Upper lobe of left lung (tissue), 6 donors: ENCODE measurements around the gene NDFIP2. TPM values are rescaled to one million over a fixed set of nuclear protein-coding genes. Genes with fewer than 3 reads are reported as not detected.
A peak's percentile ranks its signal among the peaks of the same experiment; 100 is the strongest.

Source experiments
- ATAC-seq, 2 donors: fragments of 200-7000 bp; cut with Tn5 transposase; one replicate each; pipeline ENCODE4 v1.9.1; 2022; ENCODE audit warnings: mild to moderate bottlenecking in 2 of 2, moderate library complexity in 2 of 2; ENCODE audit not compliant: low FRiP score in 2 of 2
- DNase-seq, 2 donors: peaks; one replicate each; pipeline ENCODE4 v3.0.0-alpha.2; 2019 to 2020
- H3K27ac ChIP-seq, 4 donors: fragments of 200-600 bp; sonication (generic); one replicate each; pipeline ENCODE4 v1.5.1; 2016 to 2019
- H3K27me3 ChIP-seq, 4 donors: fragments of 200-600 bp; sonication (generic); one replicate each; pipeline ENCODE4 v1.5.1; 2017 to 2019
- H3K36me3 ChIP-seq, 4 donors: fragments of 200-600 bp; sonication (generic); one replicate each; pipeline ENCODE4 v1.5.1; 2016 to 2019
- H3K4me1 ChIP-seq, 4 donors: fragments of 200-600 bp; sonication (generic); one replicate each; pipeline ENCODE4 v1.5.1; 2018 to 2019
- H3K4me3 ChIP-seq, 4 donors: fragments of 200-600 bp; sonication (generic); one replicate each; pipeline ENCODE4 v1.5.1; 2017 to 2019; ENCODE audit warnings: mild to moderate bottlenecking in 2 of 4, moderate library complexity in 1 of 4
- H3K9me3 ChIP-seq, 4 donors: fragments of 200-600 bp; sonication (generic); one replicate each; pipeline ENCODE4 v1.5.1; 2018 to 2019
- CTCF ChIP-seq, 6 experiments: fragments of 450-650 bp in 4 of 6; fragments of 200-600 bp in 2 of 6; sonication (generic) in 2 of 6; IDR thresholded peaks; one replicate each; pipeline ENCODE4 v1.5.1; 2016 to 2019; ENCODE audit warnings: antibody characterized with exemption in 6 of 6
- EP300 ChIP-seq, 4 donors: sonication (generic); formaldehyde crosslinking; IDR thresholded peaks; one replicate each; pipeline ENCODE4 v1.5.1; 2017; ENCODE audit warnings: antibody characterized with exemption in 4 of 4, control low read depth in 2 of 4
- POLR2A ChIP-seq, 4 donors: fragments of 450-650 bp; IDR thresholded peaks; one replicate each; pipeline ENCODE4 v1.5.1; 2016 to 2017; ENCODE audit warnings: antibody characterized with exemption in 4 of 4, mild to moderate bottlenecking in 2 of 4
- POLR2AphosphoS5 ChIP-seq, 2 donors: sonication (generic); formaldehyde crosslinking; IDR thresholded peaks; one replicate each; pipeline ENCODE4 v1.5.1; 2017; ENCODE audit warnings: antibody characterized with exemption in 2 of 2
- WGBS, 2 donors: methylation state at CpG; one replicate each; pipeline ENCODE4 v1.1.5; 2017 to 2018; 5-methylcytosine and 5-hydroxymethylcytosine counted together
- total RNA-seq, 6 donors: library from RNA; depleted of rRNA in 4 of 6; stranded (reverse); fragments of >200 nt in 4 of 6; gene quantifications; one replicate each; pipeline versions ENCODE4 v1.1.0 to v1.2.1, GENCODE V29; 2016 to 2021
- donor health status: DM: no; HTN: no; CAD: no; lungs with moderate emphysema.
- donor health status: DM: no; HTN: yes; CAD: no; lungs with severe emphysema.

NDFIP2 gene
- 10 to 100 TPM in 5 of 6 donors, 1 to 10 TPM in 1; 8.4 to 37.2 (median 26.2) TPM for total RNA-seq

GRCh38 chr13:79480954-79481684 lies at the start of gene NDFIP2:
Gene NDFIP2 (plus strand): TSS chr13:79481155. CDS start chr13:79481204, 49 bp downstream.
- peaks cover 19 to 31% (median 27%) of the 10 kb centered on the region in 4 donors for H3K4me1 ChIP-seq
- no peaks in the 10 kb centered on the region for H3K36me3 ChIP-seq
- peak within 1 kb of the TSS; percentile 54 to 88 (median 73) for H3K4me3 ChIP-seq
- DNase-seq: peak; percentile 84 to 97
- 1% methylated on average over 44 to 59 of the region's 74 CpGs for WGBS, 2 donors
- H3K27ac ChIP-seq: peak within 1 kb of the TSS; percentile 80 to 88 (median 86)
- H3K27me3 ChIP-seq: peaks cover 0 to 6% (median 0%) of the 10 kb centered on the region in 4 donors
- peak; percentile 95 to 96 for ATAC-seq
- no peaks in the 10 kb centered on the region for H3K9me3 ChIP-seq
- TF ChIP-seq POLR2AphosphoS5 (IDR thresholded peaks at IDR 0.05) (peak; percentile 76 to 83), POLR2A (IDR thresholded peaks at IDR 0.05) (peak in 3 of 4 donors; percentile 40 to 83 (median 76)), EP300 (IDR thresholded peaks at IDR 0.05) (no peak), CTCF (IDR thresholded peaks at IDR 0.05) (peak in 2 of 6 experiments; percentile 22 to 25)

- DNase-seq (peak in 1 of 2 donors; percentile 37), ATAC-seq (peak; percentile 17 to 49)
- Histone ChIP-seq H3K9me3 (no peaks in the 10 kb centered on the region), H3K36me3 (no peaks in the 10 kb centered on the region), H3K4me1 (no peaks in the 10 kb centered on the region), H3K27ac (no peak overlapping the region), H3K4me3 (no peak overlapping the region), H3K27me3 (no peaks in the 10 kb centered on the region)
- WGBS, 2 donors: 98 to 100% methylated on average over 2 to 6 of the region's 6 CpGs
- TF ChIP-seq CTCF (IDR thresholded peaks at IDR 0.05) (no peak), POLR2A (IDR thresholded peaks at IDR 0.05) (no peak), POLR2AphosphoS5 (IDR thresholded peaks at IDR 0.05) (no peak), EP300 (IDR thresholded peaks at IDR 0.05) (no peak)
Observed at GRCh38 chr13:79432086-79432485, 48.9 kb upstream of the NDFIP2 start.

GRCh38 chr13:79432992-79433391 lies 48.0 kb upstream of the NDFIP2 start:
- ATAC-seq: peak in 1 of 2 donors; percentile 49
- no peak overlapping the region for H3K4me3 ChIP-seq
- TF ChIP-seq POLR2A (IDR thresholded peaks at IDR 0.05) (no peak), POLR2AphosphoS5 (IDR thresholded peaks at IDR 0.05) (no peak), EP300 (IDR thresholded peaks at IDR 0.05) (no peak), CTCF (IDR thresholded peaks at IDR 0.05) (no peak)
- H3K9me3 ChIP-seq: no peaks in the 10 kb centered on the region
- H3K4me1 ChIP-seq: no peaks in the 10 kb centered on the region
- WGBS, 2 donors: 93 to 100% methylated on average over 1 to 11 of the region's 11 CpGs
- DNase-seq: peak in 1 of 2 donors; percentile 58
- H3K27ac ChIP-seq: no peak overlapping the region
- no peaks in the 10 kb centered on the region for H3K27me3 ChIP-seq
- H3K36me3 ChIP-seq: no peaks in the 10 kb centered on the region

- Histone ChIP-seq H3K9me3 (no peaks in the 10 kb centered on the region), H3K4me1 (no peaks in the 10 kb centered on the region), H3K27me3 (no peaks in the 10 kb centered on the region), H3K36me3 (no peaks in the 10 kb centered on the region), H3K4me3 (no peak overlapping the region), H3K27ac (no peak overlapping the region)
- ATAC-seq (no peak), DNase-seq (no peak)
- WGBS, 2 donors: 74 to 82% methylated on average over 1 of the region's 1 CpG
- no peak for TF ChIP-seq CTCF (IDR thresholded peaks at IDR 0.05)
Observed at GRCh38 chr13:79434556-79434955, 46.4 kb upstream of the NDFIP2 start.

- DNase-seq: no peak
- 73 to 86% methylated on average over 1 of the region's 1 CpG for WGBS, 2 donors
- Histone ChIP-seq H3K4me3 (no peak overlapping the region), H3K27ac (no peak overlapping the region), H3K36me3 (no peaks in the 10 kb centered on the region), H3K9me3 (no peaks in the 10 kb centered on the region), H3K4me1 (no peaks in the 10 kb centered on the region), H3K27me3 (no peaks in the 10 kb centered on the region)
- TF ChIP-seq POLR2AphosphoS5 (IDR thresholded peaks at IDR 0.05) (no peak), POLR2A (IDR thresholded peaks at IDR 0.05) (no peak), CTCF (IDR thresholded peaks at IDR 0.05) (no peak), EP300 (IDR thresholded peaks at IDR 0.05) (no peak)
- no peak for ATAC-seq
Observed at GRCh38 chr13:79435561-79435990, 45.4 kb upstream of the NDFIP2 start.
